HFFc6 (cell line): ENCODE measurements around the gene MSI1. TPM values are rescaled to one million over a fixed set of nuclear protein-coding genes. Genes with fewer than 3 reads are reported as not detected.

Experiments
- DNase-seq: peaks from one replicate; pipeline ENCODE4 v3.0.0-alpha.2; 2018
- H3K27ac Mint-ChIP-seq: 2 replicates; pipeline ENCODE4 v1.8.0; 2020; ENCODE audit warnings: mild to moderate bottlenecking, mixed read lengths
- H3K27me3 Mint-ChIP-seq: 2 replicates; pipeline ENCODE4 v1.8.0; 2021; ENCODE audit warnings: mild to moderate bottlenecking, moderate library complexity, mixed read lengths; ENCODE audit not compliant: insufficient read depth
- H3K36me3 Mint-ChIP-seq: 2 replicates; pipeline ENCODE4 v1.8.0; 2021; ENCODE audit warnings: low read depth, mixed read lengths
- H3K4me1 Mint-ChIP-seq: 2 replicates; pipeline ENCODE4 v1.8.0; 2020; ENCODE audit warnings: low read depth, mixed read lengths
- H3K4me3 Mint-ChIP-seq: 2 replicates; pipeline ENCODE4 v1.8.0; 2020; ENCODE audit warnings: mild to moderate bottlenecking, moderate library complexity, mixed read lengths
- H3K9me3 Mint-ChIP-seq: 2 replicates; pipeline ENCODE4 v1.8.0; 2020; ENCODE audit warnings: mild to moderate bottlenecking, mixed read lengths
- total RNA-seq, 6 experiments: library from RNA; stranded (reverse); fragmentation: NEBNext Ultra II Directional; extraction: Animal tissue kit (Norgen Biotek cat#: 25700); gene quantifications; 2 replicates in 1 of 6; 3 replicates in 5 of 6; pipeline ENCODE4 v1.2.3, GENCODE V29; 2021
- TF ChIP-seq, protein P1 (sequence below): fragments of 200-600 bp; sonication (generic); IDR thresholded peaks from 2 replicates; pipeline ENCODE4 v1.5.0; 2021; ENCODE audit warnings: antibody characterized with exemption, mild to moderate bottlenecking

MSI1 gene
- total RNA-seq, 6 experiments from 2014 or later: not detected

DNA sequence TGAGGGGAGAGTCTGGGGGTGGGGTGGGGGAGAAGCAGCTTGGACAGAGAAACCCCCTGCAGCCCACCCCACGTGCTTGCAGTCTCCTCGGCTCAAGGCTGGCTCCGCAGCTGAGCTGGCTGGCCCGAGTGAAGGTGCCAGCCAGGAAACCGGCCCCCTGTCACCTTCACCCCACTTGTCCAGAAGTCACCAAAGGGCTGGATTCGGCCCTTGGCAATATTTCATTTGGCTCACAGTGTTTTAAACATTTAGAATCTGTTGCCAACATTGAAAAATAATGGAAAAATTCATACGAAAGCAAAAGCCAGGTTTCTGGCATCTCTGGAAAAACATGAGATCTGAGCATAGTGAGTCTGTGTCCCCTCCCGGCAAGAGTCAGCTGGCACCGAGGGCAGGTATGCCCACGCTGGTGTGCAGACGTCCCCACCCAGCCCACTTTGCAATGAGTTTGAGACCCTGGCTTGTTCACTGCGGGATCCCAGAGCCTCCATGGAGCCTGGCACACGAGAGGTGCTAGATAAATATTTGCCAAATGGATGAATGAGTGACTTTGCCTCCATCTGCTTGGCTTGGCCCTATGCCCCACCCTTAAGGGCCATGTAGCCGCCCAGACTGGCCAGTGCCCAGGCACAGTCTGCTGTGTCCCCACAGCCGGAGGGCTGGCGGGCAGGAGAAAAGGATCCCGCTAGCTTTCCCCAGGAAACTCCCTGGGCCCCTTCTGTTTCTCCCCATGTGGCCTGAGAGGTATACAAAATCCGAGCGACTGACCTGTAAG, 18.2 kb downstream of the MSI1 start:
- H3K36me3 Mint-ChIP-seq: no peaks in the 10 kb centered on the region
- TF ChIP-seq, protein P1, sequence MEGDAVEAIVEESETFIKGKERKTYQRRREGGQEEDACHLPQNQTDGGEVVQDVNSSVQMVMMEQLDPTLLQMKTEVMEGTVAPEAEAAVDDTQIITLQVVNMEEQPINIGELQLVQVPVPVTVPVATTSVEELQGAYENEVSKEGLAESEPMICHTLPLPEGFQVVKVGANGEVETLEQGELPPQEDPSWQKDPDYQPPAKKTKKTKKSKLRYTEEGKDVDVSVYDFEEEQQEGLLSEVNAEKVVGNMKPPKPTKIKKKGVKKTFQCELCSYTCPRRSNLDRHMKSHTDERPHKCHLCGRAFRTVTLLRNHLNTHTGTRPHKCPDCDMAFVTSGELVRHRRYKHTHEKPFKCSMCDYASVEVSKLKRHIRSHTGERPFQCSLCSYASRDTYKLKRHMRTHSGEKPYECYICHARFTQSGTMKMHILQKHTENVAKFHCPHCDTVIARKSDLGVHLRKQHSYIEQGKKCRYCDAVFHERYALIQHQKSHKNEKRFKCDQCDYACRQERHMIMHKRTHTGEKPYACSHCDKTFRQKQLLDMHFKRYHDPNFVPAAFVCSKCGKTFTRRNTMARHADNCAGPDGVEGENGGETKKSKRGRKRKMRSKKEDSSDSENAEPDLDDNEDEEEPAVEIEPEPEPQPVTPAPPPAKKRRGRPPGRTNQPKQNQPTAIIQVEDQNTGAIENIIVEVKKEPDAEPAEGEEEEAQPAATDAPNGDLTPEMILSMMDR: no peak
- no peaks in the 10 kb centered on the region for H3K9me3 Mint-ChIP-seq
- H3K27ac Mint-ChIP-seq: no peak overlapping the region
- peaks cover 12% of the 10 kb centered on the region for H3K27me3 Mint-ChIP-seq
- peaks cover 8% of the 10 kb centered on the region for H3K4me1 Mint-ChIP-seq
- DNase-seq: no peak
- no peak overlapping the region for H3K4me3 Mint-ChIP-seq

DNA sequence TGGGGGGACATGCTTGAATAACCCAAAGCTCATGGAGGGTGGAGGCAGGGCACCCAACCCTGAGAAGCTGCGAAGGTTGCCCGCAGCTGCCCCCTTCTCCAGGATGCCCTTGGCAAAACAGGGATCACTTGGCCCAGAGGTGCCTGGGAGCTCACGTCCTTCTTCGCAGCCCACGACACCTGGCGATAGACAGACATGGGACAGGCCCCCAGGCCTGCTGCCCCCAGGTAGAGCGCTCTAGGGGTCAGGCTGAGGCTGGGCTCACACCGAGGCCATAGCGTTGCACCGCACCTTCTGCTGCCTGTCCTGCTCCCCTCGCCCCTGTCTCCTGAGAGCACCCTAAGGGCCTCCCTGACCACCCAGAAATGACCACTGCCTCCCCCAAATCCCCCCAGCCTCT, 21.2 kb downstream of the MSI1 start:
- H3K4me1 Mint-ChIP-seq: peaks cover 8% of the 10 kb centered on the region
- no peak overlapping the region for H3K27ac Mint-ChIP-seq
- peaks cover 8% of the 10 kb centered on the region for H3K27me3 Mint-ChIP-seq
- H3K9me3 Mint-ChIP-seq: no peaks in the 10 kb centered on the region
- no peak for DNase-seq
- no peaks in the 10 kb centered on the region for H3K36me3 Mint-ChIP-seq
- TF ChIP-seq, protein P1: no peak
- no peak overlapping the region for H3K4me3 Mint-ChIP-seq

DNA sequence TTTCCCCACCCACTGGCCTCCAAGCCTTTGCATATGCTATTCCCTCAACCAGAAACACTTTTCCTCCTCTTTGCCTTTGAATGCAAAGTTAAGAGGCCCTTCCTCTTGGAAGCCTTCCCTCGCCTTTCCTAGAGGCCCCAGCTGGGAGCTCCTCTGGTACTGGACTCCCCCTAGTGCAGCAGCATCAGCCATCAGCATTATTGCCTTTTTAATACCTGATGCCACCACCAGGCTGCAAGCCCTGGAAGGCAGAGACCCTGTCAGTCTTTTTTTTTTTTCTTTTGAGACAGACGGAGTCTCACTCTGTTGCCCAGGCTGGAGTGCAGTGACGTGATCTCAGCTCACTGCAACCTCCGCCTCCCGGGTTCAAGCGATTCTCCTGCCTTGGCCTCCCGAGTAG, 22.3 kb downstream of the MSI1 start:
- Mint-ChIP-seq H3K27ac (no peak overlapping the region), H3K9me3 (no peaks in the 10 kb centered on the region), H3K36me3 (no peaks in the 10 kb centered on the region), H3K4me3 (no peak overlapping the region), H3K27me3 (peaks cover 8% of the 10 kb centered on the region), H3K4me1 (no peaks in the 10 kb centered on the region)
- DNase-seq: no peak
- TF ChIP-seq, protein P1: peak; percentile 60

DNA sequence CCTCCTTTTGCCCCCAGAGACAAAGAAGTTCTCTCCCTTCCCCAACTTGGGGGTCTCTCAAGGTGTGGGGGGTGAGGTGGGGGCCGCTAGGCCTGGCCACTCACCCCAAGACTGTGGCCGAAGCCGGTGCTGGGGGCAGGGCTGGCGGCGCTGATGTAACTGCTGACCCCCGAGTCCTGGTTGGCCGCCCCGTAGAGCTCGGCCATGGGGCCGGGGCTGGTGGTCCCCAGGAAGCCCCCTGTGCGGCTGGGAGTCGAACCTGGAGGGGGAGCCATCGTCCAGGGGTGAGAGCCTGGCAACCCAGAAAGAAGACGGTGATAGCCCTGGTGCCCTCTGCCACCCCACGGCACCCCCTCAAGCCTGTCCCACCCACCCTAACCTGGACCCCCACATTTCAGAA, 22.9 kb downstream of the MSI1 start:
- Mint-ChIP-seq H3K4me3 (no peak overlapping the region), H3K4me1 (no peaks in the 10 kb centered on the region), H3K27ac (no peak overlapping the region), H3K27me3 (peaks cover 8% of the 10 kb centered on the region), H3K36me3 (no peaks in the 10 kb centered on the region), H3K9me3 (no peaks in the 10 kb centered on the region)
- TF ChIP-seq, protein P1: no peak
- DNase-seq: no peak

DNA sequence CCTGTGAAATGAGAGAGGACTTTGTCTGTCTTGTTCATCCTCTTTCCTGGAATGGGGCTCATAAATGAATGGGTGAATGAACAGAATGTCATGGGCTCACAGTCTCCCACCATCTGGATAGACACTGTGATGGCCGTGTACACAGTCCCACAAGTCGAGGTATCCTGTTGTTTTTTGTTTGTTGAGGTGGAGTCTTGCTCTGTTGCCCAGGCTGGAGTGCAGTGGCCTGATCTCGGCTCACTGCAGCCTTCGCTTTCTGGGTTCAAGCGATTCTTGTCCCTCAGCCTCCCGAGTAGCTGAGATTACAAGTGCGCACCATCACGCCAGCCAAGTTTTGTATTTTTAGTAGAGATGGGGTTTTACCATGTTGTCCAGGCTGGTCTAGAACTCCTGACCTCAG, 25.3 kb downstream of the MSI1 start:
- H3K4me3 Mint-ChIP-seq: no peak overlapping the region
- peaks cover 14% of the 10 kb centered on the region for H3K27me3 Mint-ChIP-seq
- peaks cover 1% of the 10 kb centered on the region; the same call in 1 of the 2 replicates for H3K9me3 Mint-ChIP-seq
- TF ChIP-seq, protein P1: no peak
- H3K4me1 Mint-ChIP-seq: no peaks in the 10 kb centered on the region
- DNase-seq: no peak
- H3K36me3 Mint-ChIP-seq: no peaks in the 10 kb centered on the region
- H3K27ac Mint-ChIP-seq: no peak overlapping the region
